Endometrium (tissue), 2 donors: ENCODE measurements around the gene TRPC4AP.
"Not testable (repeated sequence)": the region's sequence is repeated elsewhere in the genome, so short reads cannot be mapped to it uniquely, and the experiment has no call there.

Experiments used
- FAIRE-seq: peaks from 2 replicates; lab custom pipeline; 2012; peaks lifted over from hg19 to GRCh38; lab: Jason Lieb, UNC
- donor health status: control.
- donor health status: control.

TRPC4AP gene

DNA sequence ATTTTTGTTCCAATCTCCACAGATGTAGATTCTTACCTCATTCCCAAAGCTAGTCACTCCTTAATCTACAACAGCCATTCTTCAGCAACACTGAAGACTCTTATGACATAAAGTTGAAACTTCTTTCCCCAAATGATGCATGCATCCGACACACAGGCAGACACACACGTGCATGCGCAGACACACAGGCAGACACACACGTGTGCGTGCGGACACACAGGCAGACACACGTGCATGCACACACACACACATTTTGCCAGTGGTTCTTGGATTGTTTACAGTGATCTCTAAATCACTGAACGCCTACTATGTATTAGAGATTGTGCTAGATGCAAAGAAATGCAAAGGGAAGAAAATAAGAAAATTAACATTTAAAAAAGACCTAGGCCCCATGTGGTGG is 9.0 kb upstream of the TRPC4AP start:
- FAIRE-seq = no peak

DNA sequence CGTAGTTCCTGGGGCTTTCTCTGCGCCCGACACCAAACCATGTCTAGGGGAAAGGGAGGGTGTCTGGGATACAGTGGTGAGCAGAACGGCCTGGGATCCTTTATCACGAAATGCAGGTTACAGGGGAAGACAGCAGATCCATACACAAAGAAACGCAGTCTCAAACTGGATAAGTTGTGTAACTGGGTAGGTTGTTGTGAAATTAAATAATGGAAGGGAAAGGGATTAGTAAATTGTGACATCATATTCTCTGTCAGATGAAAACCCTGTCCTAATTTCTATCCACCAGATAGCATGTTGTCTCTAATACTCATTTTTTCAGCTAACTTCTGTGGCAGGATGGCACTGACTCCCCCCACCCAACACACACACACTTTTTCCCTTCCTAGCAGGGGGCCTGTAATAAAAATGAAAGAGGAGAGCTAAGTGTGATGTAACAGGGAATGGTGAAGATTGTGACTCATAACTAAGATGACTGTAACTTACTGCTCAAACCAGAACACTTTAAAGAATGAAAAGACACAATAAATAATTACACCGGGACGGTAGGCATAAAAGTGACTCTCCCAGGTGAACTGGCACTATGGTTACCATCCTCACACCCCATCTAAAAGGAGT is 769 bp upstream of the TRPC4AP start:
- no peak for FAIRE-seq

DNA sequence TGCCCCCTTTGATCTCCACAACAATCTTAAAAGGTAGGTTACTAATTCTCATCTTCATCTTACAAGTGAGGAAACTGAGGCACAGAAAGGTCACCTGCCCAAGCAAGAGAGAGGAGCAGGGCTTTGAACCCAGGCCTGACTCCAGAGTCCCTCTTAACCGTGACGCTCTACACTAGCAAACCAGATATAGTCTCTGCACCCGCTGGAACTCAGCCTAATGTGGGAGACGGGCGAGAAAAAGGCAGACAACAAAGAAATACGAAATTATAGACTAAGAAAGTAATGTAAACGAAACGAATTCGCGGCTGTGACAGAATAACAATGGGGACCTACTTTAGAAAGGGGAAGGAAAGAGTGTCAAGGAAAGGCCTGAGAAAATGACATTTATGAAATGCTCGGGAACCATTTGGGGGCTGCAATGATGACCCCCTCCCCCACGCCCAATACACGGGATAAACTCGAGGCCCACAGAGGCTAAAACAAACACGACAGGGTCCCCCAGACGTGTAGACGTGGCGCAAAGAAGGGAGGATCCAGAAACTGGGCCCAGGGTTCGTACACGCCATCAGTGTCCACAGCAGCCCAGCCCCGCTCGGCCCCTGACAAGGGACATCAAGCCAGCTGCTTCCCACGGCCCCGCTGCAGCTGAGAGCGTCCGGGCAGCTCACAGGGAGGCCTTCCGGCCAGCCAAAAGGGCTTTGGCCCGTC is 637 bp downstream of the TRPC4AP start:
- FAIRE-seq = no peak

DNA sequence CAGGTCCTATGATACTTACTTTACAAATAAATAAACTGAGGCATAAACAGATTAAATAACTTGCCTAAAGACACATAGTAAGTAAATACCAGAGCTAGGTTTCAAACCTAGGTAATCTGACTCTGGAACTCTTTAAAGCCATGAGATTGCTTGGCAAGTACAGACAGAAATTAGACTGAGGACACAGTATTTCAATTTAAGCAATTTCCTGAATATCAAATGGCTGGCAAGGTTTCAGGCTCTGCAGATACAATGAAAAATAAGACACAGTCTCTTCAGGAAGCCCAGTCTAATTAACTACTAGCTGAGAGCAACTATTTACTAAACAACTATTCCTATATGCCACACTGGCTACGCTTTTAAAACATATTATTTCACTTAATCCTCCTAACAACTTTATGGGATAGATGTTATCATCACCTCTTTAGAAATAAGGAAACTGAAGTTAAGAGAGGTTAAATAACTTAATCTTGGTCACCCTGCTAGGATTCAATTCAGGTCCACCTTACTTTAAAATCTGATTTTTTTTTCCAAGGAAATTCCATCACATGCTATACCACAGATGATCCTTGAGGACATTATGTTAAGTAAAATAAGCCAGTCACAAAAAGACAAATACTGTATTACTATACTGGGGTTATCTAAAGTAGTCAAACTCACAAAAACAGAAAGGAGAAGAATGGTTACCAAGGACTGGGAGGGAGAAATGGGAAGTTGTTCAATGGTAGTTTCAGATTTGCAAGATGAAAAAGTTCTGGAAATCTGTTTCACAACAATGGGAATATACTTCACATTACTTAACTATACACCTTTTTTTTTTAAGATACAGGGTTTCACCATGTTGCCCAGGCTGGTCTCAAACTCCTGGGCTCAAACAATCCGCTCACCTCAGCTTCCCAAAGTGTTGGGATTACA is 4.1 kb downstream of the TRPC4AP start:
- FAIRE-seq = no peak

DNA sequence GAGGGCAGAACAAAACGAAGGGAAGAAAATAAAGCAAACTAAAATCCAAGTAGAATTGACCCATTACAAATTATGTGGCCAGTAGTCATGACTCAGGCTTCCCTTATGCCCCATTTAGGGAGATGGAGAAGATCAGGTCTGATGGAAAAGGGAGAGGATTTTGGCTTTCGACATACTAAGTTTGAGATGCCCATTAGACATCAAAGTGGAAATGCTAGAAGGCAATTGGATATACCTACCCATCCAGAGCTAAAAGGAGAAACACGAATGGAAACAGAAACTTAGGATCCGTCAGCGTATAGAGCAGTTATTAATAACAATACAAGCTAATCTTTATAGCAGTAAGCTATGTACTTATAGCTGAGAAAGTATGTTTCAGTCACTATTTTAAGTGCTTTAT is 4.8 kb downstream of the TRPC4AP start:
- FAIRE-seq = no peak

DNA sequence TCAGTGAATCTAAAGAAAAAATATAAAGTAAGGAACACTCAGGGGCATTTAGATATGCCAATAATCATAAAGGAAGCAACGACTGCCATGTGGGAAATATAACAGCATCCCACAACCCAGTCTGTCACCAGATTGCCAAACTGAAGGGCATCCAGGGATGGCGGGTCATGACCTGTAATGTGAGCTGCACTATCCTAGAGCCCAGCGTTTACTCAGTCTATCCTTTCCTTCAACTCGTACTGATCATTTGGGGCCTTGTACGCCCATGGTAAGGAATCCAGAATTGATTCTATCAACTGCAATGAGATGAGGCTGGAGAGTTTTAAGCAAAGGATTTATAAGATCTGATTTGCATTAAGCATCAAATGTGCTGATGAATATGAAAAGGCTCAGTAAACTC is 5.3 kb downstream of the TRPC4AP start:
- FAIRE-seq = no peak

DNA sequence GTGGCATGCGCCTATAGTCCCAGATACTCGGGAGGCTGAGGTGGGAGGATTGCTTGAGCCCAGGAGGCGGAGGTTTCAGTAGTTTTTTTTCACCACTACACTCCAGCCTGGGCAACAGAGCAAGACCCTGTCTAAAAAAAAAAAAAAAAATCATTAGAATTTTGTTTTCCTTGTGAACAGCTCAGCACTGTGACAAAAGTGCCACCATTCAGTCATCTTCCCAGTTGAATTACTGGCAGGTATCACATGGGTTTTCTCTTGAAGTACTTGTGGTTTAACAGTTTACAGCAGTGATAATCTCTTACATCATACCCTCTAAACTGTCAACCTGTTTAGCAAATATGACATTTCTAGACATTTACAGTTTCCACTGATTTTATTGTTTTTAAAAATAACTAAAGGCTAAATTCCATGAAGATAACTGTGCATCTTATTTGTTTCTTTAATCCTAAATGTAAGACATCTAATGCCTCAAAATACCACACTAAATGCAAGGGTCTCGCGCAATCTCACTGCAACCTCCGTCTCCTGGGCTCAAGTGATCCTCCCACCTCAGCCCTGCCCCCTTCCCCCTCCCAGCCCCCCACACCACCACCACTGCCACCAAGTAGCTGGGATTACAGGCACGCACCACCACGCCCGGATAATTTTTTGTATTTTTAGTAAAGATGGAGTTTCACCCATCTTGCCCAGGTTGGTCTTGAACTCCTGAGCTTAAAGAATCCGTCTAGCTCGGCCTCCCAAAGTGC is 7.0 kb downstream of the TRPC4AP start:
- no peak for FAIRE-seq

DNA sequence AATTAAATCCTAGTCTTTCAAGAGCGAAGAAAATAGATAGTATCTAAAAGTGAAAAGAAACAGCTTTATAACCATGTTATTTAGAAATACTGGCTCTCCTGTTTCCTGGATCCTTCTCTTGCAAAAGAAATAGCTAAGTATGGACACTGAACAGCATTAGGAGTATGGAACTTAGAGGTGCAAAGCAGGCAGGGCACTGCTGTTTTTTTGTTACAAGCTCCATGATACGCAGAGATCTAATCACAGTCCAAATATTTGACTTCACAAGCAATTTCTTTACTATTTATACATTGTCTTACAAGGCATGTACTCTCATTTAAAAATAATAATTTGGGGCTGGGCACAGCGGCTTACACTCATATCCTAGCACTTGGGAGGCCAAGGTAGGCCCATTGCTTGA is 7.6 kb downstream of the TRPC4AP start:
- FAIRE-seq = no peak

DNA sequence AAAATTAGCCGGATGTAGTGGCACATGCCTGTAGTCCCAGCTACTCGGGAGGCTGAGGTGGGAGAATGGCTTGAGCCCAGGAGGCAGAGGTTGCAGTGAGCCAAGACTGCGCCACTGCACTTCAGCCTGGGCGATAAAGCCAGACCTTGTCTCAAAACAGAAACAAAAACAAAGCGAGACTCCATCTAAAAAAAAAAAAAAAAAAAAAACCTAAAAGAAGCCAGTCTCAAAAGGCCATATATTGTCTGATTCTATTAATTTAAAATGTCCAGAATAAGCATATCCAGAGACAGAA is 12.3 kb downstream of the TRPC4AP start:
- not testable (repeated sequence) for FAIRE-seq

DNA sequence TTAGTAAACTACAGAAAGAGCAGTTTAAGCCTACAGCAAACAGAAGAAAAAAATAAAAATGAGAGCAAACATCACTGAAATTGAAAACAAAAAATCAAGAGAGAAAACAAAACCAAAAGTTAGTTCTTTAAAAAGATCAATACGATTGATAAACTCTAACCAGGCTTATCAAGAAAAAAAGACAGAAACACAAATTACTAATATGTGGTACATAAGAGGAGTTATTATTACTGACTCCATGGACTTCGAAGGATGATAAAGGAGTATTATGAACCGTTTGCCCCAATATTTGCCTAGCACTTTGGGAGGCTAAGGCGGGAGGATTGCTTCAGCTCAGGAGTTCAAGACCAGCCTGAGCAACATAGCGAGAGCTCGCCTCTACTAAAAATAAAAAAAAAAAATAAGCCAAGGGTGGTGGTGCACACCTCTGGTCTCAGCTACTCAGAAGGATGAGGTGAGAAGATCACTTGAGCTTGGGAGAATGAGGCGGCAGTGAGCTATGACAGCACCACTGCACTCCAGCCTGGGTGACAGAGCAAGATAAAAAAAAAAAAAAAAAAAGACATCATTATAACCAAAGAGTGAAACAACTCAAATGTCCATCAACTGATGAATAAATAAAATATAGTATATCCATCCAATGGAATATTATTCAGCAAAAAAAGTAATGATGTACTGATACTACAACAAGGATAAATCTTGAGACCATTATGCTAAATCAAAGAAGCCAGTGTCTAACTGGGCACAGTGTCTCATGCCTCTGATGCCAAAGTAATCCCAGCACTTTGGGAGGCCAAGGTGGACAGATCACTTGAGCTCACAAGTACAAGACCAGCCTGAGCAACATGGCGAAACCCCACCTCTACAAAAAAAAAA is 12.9 kb downstream of the TRPC4AP start:
- FAIRE-seq = no peak

DNA sequence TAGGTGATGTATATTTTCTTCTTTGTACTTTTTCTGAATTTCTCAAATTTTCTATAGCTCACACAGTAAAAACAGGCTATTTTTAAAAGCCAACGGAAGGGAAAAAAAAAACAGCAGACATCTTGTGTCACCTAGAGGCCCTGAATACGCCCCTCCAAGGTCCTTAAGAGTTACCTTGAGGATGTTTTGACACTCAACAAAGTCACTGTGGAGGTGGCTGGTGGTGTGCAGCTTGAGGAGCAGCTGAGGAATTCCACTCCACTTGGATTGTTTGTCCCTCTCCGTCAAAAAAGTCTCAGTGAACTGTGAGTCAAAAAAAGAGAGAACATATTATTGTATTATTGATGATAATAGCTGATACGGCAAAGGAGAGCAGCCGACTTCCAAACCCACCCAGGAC is 14.7 kb downstream of the TRPC4AP start:
- no peak for FAIRE-seq

DNA sequence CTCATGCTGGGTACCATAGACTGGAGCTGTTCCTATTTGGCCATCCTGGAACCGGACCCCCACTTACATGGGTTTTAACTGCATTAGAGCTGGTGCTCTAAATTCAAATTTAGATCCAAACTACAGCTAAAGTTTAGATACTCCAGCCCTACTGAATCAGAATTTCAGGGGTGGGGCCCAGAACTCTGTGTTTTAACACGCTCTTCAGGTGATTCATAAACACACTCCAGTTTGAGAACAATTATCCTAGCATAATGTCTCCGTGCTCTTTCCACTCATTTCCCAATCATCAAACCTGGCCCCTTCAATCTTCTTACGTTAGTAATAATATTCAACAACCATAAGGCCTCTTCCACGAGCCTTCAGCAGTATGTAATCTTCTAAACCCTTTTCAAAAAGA is 15.3 kb downstream of the TRPC4AP start:
- no peak for FAIRE-seq

DNA sequence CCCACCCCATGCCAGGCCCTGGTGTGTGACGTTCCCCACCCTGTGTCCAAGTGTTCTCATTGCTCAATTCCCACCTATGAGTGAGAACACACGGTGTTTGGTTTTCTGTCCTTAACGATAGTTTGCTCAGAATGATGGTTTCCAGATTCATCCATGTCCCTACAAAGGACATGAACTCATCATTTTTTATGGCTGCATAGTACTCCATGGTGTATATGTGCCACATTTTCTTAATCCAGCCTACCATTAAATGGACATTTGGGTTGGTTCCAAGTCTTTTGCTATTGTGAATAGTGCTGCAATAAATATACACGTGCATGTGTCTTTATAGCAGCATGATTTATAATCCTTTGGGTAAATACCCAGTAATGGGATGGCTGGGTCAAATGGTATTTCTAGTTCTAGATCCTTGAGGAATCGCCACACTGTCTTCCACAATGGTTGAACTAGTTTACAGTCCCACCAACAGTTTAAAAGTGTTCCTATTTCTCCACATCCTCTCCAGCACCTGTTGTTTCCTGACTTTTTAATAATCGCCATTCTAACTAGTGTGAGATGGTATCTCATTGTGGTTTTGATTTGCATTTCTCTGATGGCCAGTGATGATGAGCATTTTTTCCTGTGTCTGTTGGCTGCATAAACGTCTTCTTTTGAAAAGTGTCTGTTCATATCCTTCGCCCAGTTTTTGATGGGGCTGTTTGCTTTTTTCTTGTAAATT is 21.0 kb downstream of the TRPC4AP start:
- not testable (repeated sequence) for FAIRE-seq

DNA sequence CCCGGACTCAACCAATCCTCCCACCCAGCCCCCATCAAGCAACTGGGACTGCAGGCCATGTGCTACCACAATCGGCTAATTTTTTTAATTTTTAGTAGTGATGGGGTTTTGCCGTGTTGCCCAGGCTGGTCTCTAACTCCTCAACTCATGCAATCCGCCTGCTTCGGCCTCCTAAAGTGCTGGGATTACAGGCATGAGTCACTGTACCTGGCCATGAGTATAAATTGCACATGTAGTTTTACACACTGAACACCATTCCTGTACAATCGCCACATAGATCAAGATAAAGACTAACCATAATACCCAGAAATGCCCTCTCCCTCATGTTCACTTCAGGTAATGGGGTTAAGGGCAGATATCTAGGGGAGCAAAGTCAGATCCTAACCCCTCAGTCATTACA is 26.4 kb downstream of the TRPC4AP start:
- no peak for FAIRE-seq

DNA sequence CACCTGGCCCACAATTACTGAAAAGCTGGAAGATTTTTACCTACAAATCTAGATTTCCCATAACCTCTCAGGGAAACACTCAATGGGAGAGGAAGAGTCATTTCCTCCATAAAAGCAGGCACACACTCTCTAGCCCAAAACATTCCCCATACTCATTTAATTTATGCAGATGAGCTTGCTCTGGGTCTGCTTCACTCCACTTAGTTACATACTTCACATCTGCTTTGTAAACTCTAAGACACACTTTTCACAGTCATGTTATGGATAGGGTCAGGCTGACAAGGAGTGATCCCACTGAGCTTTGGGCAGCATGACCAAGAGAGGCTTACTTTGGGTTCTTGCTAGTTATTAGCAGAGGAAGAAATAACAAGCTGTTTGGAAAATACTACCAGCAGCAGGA is 27.4 kb downstream of the TRPC4AP start:
- no peak for FAIRE-seq

DNA sequence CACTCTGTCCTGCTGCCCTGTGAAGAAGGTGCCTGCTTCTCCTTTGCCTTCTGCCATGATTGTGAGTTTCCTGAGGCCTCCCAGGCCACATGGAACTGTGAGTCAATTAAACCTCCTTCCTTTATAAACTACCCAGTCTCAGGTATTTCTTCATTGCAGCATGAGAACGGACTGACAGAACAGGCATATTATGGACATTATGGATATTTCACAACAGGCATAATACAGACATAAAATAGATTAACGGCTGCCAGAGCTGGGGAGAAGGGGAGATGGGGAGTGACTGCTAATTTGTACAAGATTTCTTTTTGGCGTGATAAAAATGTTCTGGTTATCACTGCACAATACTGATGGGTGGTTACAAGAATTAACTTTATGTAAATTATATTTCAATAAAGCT is 29.4 kb downstream of the TRPC4AP start:
- no peak for FAIRE-seq

DNA sequence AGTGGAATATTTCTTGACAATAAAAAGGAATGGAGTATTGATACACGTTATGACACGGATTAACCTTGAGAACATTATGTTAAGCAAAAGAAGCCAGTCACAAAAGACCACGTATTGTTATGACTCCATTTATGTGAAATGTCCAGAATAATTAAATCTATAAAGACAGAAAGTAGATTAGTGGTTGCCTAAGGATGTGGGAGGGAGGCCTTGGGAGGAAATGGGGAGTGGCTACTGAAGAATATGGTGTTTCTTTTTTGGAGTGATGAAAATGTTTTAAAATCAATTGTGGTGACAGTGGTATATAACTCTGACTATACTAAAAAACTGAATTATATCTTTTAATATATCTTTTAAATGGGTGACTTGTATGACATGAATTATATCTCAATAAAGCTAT is 30.1 kb downstream of the TRPC4AP start:
- FAIRE-seq = no peak

DNA sequence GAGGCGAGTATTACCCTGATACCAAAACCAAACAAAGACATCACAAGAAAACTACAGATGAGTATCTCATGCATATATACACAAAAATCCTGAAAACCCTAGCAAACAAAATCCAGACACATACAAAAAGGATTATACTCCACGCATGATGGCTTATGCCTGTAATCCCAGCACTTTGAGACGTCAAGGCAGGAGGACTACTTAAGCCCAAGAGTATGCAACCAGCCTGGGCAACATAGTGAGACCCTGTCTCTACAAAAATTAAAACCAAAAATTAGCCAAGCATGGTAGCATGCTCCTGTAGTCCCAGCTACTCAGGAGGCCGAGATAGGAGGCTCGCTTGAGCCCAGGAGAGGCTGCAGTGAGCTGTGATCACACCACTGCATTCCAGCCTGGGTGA is 32.4 kb downstream of the TRPC4AP start:
- no peak for FAIRE-seq

DNA sequence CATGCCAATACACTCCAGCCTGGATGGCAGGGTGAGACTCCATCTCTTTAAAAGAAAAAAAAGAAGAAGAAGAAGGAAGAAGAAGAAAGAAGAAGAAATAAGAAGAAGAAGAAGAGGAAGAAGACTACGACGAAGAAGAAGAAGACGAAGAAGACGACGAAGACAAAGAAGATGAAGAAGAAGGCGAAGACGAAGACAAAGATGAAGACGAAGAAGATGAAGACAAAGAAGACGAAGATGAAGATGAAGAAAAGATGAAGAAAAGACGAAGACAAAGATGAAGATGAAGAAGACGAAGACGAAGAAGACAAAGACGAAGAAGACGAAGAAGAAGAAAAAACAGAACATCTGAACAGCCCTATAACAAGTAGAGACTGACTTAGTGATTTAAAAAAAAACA is 33.0 kb downstream of the TRPC4AP start:
- no peak for FAIRE-seq

DNA sequence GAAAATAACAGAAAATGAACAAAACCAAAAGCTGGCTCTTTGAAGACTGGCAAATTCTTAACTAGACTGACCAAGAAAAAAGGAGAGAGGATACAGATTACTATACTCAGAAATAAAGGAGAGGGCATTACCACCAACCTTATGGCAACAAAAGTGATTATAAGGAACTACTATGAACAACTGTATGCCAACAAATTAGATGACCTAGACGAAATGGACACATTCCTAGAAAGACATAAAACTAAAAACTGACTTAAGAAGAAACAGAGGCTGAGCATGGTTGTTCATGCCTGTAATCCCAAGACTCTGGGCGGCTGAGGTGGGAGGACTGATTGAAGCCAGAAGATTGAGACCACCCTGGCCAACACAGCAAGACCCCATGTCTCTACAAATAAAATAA is 33.5 kb downstream of the TRPC4AP start:
- FAIRE-seq = no peak
